NAMALWA (cell line): ENCODE measurements around the gene RAD51AP2.
A peak's percentile ranks its signal among the peaks of the same experiment; 100 is the strongest.

Experiments
- DNase-seq: peaks from one replicate; pipeline ENCODE4 v3.0.0-alpha.2; 2015; ENCODE audit warnings: low spot score

RAD51AP2 gene

DNA sequence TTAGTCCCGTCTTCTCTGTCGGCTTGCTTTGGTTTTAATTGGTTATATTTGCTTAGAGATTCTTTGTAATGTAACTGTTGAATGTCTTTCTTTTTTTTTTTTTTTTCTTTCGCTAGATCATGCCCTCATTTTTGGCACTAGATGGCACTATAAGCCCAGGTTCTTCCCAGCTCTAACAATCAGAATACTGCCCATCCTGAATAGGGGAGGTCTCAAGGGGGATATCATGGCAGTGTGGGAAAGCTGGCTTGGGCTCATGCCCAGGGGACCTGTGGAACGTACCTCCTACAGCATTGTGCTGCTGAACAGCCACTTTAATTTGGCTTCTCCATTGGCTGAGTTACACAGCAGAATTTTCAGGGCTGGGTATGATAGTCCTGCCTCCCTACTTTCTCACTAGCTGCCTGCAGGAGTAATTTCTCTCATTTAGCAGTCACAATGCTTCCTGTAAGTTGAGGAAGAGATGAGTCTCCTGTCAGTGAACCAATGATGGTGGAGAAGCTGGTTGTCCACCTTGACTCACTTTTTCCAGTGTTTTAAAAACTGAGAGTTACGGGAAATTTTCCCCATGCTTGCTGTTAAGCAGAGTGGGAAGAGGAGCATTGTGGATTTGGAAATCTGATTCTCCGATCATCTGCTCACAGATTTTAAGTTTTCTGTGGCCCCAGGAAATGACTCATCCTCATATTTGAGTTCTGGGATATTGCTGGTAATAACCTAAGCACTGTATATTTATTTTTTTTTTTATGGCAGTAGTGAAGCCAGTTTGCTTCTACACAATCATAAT lies 47.2 kb downstream of the RAD51AP2 start:
- peak; percentile 71 for DNase-seq

DNA sequence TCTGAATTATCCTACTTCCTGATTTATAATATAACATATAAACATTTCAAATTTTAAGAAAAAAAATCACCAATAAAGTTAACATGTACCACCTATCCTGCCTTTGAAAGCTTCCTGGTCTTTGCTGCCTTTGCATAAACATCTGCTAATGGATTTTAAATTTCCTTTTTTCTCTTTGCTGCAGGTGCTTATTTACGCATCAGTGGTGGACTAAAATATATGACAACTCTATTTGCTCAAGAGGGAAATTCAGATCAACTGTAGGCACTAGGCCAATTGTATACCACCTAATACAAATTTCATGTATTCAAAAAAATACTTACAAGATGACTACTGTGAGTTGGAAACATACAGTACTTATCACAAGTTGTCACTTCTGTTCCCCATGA lies 57.2 kb downstream of the RAD51AP2 start:
- peak; percentile 71 for DNase-seq
